ENCODE results near the gene HEXIM1.

DNA sequence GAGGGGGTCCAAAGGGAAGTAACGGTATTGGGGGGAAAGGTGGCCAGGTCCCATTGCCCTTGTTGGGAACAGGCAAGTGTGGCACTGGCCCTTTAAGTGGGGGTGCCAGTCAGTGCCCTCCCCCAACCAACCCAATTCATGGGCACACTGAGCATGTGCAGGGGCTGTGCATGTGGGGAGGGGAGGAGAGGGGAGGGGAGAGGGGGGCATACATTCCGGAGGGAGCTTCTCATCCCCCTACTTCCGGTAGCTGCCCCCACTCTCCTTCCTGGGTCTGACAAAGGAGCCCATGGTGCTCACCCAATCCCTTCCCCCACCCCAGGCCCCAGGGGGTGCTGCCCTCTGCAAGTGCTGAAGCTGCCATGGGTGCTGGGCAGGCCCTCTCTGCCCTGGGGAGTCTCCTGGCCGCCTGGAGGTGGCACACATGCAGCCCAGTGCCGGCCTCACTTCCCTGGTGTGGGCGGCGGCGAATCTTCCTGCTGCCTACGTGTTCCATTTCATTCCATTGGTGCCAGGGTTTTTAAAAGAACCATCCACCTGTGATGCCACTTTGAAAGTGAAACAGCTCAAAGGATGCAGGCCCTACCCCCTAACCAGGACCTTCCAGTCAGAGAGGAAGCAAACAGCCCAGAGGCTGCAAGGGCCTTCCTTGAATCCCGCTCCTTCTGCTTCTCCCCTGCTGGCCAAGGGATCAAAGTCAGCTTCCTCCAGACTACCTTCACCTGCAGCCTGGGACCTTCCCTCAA is 24.4 kb downstream of the HEXIM1 start:
- TF ChIP-seq, protein P1, sequence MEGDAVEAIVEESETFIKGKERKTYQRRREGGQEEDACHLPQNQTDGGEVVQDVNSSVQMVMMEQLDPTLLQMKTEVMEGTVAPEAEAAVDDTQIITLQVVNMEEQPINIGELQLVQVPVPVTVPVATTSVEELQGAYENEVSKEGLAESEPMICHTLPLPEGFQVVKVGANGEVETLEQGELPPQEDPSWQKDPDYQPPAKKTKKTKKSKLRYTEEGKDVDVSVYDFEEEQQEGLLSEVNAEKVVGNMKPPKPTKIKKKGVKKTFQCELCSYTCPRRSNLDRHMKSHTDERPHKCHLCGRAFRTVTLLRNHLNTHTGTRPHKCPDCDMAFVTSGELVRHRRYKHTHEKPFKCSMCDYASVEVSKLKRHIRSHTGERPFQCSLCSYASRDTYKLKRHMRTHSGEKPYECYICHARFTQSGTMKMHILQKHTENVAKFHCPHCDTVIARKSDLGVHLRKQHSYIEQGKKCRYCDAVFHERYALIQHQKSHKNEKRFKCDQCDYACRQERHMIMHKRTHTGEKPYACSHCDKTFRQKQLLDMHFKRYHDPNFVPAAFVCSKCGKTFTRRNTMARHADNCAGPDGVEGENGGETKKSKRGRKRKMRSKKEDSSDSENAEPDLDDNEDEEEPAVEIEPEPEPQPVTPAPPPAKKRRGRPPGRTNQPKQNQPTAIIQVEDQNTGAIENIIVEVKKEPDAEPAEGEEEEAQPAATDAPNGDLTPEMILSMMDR (IDR thresholded peaks at IDR 0.05 in 8 of 11, conservative IDR thresholded peaks at IDR 0.05 in 3 of 11) = no peak
- TF ChIP-seq POLR2AphosphoS5 (IDR thresholded peaks at IDR 0.05) = peak; percentile 24 to 71 (median 53)
